HG03060 (cell line): Measurements from ENCODE around the gene VSIG1.

ENCODE experiments used
- ATAC-seq: cut with Tn5 transposase; IDR thresholded peaks from one replicate; pipeline ENCODE4 v1.9.1; 2021; ENCODE audit warnings: low read depth, moderate number of reproducible peaks; ENCODE audit not compliant: unreplicated experiment

VSIG1 gene

GRCh38 chrX:108059801-108060200, 14.9 kb downstream of the VSIG1 start:
- no peak for ATAC-seq

- no peak for ATAC-seq
These were observed 19.1 kb downstream of the VSIG1 start for GRCh38 chrX:108064001-108064400.

GRCh38 chrX:108064613-108065012, 19.7 kb downstream of the VSIG1 start:
- ATAC-seq, result no peak

DNA sequence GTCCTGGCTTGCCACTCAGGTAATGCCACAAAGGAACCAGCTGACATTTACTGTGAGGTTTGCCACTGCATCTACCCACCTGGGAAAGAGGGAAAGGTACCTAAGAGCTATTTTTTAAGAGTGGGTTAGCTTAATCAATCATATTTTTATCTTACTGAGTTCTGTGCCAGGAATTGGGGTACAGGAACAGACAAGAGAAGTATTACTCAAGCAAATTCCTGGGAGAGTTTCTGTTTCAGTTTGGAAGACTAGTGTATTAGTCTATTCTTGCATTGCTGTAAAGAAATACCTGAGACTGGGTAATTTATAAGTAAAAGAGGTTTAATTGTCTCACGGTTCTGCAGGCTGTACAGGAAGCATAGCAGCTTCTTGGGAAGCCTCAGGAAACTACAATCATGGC, 23.3 kb downstream of the VSIG1 start:
- no peak for ATAC-seq

DNA sequence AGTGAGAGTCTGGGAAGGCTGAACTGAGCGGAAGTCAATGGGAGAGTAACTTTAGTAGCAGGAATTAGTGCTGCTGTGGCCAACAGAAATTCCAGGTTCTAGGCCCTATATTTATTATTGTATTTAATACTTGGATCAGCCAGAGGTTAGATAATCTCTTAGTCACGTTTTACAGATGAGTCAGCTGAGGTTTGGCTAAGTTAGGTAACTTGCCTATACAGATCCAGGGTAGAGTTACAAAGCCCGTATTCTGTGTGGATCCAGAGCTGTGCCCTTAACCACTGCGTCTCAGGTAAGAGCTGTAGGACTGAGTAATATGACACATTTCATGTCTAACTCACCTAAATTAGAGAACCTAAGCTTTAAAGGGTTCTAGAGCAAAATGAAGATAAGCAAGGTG, 26.0 kb downstream of the VSIG1 start:
- no peak for ATAC-seq

- ATAC-seq, result no peak
These were observed 26.7 kb downstream of the VSIG1 start for GRCh38 chrX:108071578-108071977.

- ATAC-seq, result no peak
These were observed 27.9 kb downstream of the VSIG1 start for GRCh38 chrX:108072746-108073145.

GRCh38 chrX:108081110-108081509, 36.2 kb downstream of the VSIG1 start:
- ATAC-seq, result no peak

DNA sequence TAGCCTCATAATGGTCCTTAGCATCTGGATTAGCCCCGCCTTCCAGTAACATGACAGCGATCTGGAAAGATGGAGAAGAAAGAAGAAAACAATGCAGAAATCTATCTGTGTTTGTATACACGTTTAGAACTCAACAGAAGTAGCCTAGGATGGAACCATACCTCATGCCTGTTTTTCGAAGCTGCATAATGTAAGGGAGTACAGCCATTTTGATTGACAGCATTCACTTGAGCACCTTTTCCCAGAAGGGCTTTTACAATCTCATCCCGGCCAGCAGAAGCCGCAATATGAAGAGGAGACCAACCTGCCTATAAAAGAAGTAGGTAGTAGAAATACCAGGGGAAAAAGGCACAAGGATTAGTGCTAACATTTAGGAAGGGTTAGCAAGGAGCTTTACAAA, 42.9 kb downstream of the VSIG1 start:
- no peak for ATAC-seq

DNA sequence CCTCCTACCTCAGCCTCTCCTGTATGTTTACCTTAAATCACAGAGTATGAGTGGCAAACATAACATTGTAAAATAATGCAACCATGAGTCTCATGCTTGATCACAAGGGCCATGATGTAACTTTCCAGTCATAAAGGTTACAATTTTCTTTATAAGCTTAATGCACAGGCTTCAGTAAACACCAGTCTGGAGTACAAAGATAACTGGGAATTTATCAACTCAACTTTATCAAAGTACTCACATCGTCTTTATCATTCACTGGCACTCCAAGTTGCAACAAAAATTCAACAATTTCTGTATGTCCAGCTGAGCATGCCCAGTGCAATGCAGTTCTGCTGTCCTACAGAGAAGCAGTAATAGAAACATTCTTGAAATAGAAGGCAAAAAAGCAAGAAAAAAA, 43.6 kb downstream of the VSIG1 start:
- no peak for ATAC-seq

DNA sequence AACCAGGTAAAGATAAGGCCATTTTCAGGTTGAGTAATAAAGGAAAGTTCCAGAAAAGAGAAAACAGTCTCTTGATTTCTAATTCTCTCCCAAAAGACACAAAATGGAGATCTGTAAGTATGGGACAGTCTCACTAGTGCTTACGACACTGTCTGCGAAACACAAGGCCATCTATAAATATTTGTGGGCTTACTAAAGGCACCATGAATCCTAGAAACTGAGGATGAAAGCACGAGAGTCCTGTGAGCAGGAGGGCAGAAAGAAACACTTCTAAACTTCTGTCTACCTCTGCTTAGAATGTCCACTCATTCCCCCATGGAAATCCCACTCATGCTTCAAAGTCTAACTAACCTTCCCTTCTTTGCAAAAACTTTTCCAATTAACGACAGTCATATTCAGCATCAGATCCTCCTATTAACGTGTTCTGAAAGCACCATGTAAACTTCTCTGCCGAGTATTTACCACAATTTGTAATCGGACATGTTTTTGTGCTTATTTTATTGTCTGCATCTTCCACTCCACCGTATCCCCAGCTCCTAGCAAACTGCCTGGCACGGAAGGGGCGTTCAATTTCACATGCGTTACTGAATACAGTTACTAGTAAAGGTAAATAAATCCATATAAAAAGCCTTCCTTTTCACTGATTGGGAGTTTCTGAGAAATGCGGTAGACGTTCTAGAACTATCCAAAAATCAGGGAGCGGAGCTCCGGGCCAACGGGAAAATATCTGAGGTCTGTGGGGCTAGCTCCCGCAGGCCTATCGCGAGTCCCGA, 45.8 kb downstream of the VSIG1 start:
- no peak for ATAC-seq

- peak; percentile 91 for ATAC-seq
These were observed 46.5 kb downstream of the VSIG1 start, which contains the start of the genes ATG4A and PSMD10 for GRCh38 chrX:108091264-108091877. Gene ATG4A, plus strand, starts transcription at chrX:108091778. Its CDS starts 49 bp downstream, at chrX:108091827. Gene PSMD10, minus strand, starts transcription at chrX:108091542. Its CDS starts 22 bp downstream, at chrX:108091520.

DNA sequence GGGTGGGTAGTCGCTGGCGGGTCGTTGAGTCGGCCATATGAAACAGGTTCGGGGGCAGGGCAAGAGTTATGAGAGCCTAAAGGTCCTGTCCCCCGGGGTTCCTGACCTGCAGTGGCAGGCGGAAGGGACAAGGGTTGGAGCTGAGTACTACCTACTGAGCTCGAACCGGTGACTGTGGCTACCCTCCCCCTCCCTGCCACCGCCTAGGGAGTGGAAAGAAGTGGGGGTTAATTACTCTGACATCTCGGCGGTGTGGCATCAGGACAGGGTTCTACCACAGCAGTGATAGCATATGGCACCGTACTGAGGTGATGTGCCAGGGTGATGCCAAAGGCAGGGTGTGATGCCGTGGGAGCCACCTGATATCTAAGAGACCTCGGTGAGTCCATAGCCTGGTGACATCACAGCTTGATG, 47.0 kb downstream of the VSIG1 start:
- ATAC-seq, result peak; percentile 19

- ATAC-seq, result no peak
These were observed 52.5 kb downstream of the VSIG1 start for GRCh38 chrX:108097380-108097779.

- no peak for ATAC-seq
These were observed 60.6 kb downstream of the VSIG1 start for GRCh38 chrX:108105473-108105872.

DNA sequence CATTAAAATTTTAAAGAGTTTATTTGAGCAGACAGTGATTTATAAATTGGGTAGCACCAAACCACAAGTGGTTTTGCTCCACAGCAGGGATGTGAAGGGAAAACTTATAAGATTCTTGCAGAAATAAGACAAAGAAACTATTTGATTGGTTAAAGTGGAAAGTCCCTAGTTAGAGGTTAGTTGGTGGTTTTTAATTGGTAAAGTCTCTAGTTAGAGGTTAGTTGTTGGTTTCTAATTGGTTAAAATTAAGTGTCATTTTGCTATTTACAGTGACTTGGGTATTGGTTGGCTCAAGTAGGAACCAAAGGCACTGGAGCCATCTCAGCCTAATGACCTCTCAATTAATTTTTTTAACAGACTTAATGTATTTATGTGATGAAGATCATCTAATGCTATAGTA, 69.7 kb downstream of the VSIG1 start:
- no peak for ATAC-seq

- ATAC-seq, result no peak
These were observed 73.1 kb downstream of the VSIG1 start for GRCh38 chrX:108117988-108118387.

GRCh38 chrX:108121291-108121690, 76.4 kb downstream of the VSIG1 start:
- ATAC-seq, result no peak

GRCh38 chrX:108122748-108123147, 77.9 kb downstream of the VSIG1 start:
- no peak for ATAC-seq

- ATAC-seq, result no peak
These were observed 78.9 kb downstream of the VSIG1 start for GRCh38 chrX:108123591-108124366.

- no peak for ATAC-seq
These were observed 81.8 kb downstream of the VSIG1 start for GRCh38 chrX:108126661-108127060.
